Panc1 (cell line): ENCODE data around the gene CKAP4. TPM values are rescaled to one million over a fixed set of nuclear protein-coding genes. Genes with fewer than 3 reads are reported as not detected.

Experiments
- ATAC-seq: fragments of 200-7000 bp; cut with Tn5 transposase; 2 replicates; pipeline ENCODE4 v1.9.1; 2020; ENCODE audit warnings: mild to moderate bottlenecking, moderate library complexity
- BruUV-seq: library from RNA; stranded (reverse); fragments of 400-500 nt; replicated peaks from 2 replicates; lab custom pipeline; 2021; lab: Mats Ljungman, UMichigan
- CTCF ChIA-PET: fragments of 300-600 bp; sonication (Branson Sonifier 250); formaldehyde crosslinking; loops from one replicate; lab custom pipeline; 2022; ENCODE audit warnings: antibody characterized with exemption; lab: Charles Lee
- POLR2A ChIA-PET: fragments of 300-600 bp; sonication (Branson Sonifier 250); formaldehyde crosslinking; loops from one replicate; lab custom pipeline; 2022; ENCODE audit warnings: antibody characterized with exemption; lab: Charles Lee
- DNase-seq: peaks from one replicate; pipeline ENCODE4 v3.0.0-alpha.2; 2010; ENCODE audit warnings: low read depth, low spot score
- H3K27ac ChIP-seq: 2 replicates; pipeline ENCODE4 v1.5.1; 2011; ENCODE audit warnings: mild to moderate bottlenecking, low read length, inconsistent platforms
- H3K27me3 ChIP-seq: fragments of 200-500 bp; sonication (Bioruptor generic); 2 replicates; pipeline ENCODE4 v1.6.0; 2014; ENCODE audit warnings: low read length, inconsistent platforms; ENCODE audit not compliant: control insufficient read depth, insufficient read depth
- H3K36me3 ChIP-seq: fragments of 200-500 bp; sonication (Bioruptor generic); 2 replicates; pipeline ENCODE4 v1.5.1; 2014; ENCODE audit warnings: inconsistent platforms, mild to moderate bottlenecking, low read length, moderate library complexity; ENCODE audit not compliant: control insufficient read depth, insufficient read depth
- H3K4me1 ChIP-seq: 2 replicates; pipeline ENCODE4 v1.5.1; 2011; ENCODE audit warnings: inconsistent platforms, mild to moderate bottlenecking, low read length, moderate library complexity; ENCODE audit not compliant: control insufficient read depth, insufficient read depth
- H3K4me3 ChIP-seq, 2 experiments: 2 replicates each; pipeline ENCODE4 v1.5.1; 2011 to 2012; ENCODE audit warnings: low read depth in 2 of 2, low read length in 2 of 2, mild to moderate bottlenecking in 2 of 2, inconsistent platforms in 1 of 2, moderate library complexity in 1 of 2
- H3K9me3 ChIP-seq: fragments of 200-500 bp; sonication (Bioruptor generic); 2 replicates; pipeline ENCODE4 v1.5.1; 2014; ENCODE audit warnings: low read depth, mild to moderate bottlenecking, inconsistent platforms, low read length, moderate library complexity; ENCODE audit not compliant: control insufficient read depth, insufficient read depth
- POLR2AphosphoS5 ChIP-seq: IDR thresholded peaks from 2 replicates; pipeline ENCODE4 v1.6.1; 2012; ENCODE audit warnings: mild to moderate bottlenecking, low read depth, low read length, moderate library complexity
- SIN3A ChIP-seq: IDR thresholded peaks from 2 replicates; pipeline ENCODE4 v1.6.1; 2012; ENCODE audit warnings: low read depth, mild to moderate bottlenecking, low read length, moderate library complexity, borderline replicate concordance; ENCODE audit not compliant: insufficient read depth
- TCF7L2 ChIP-seq: IDR thresholded peaks from 2 replicates; pipeline ENCODE4 v1.6.1; 2011; ENCODE audit warnings: mild to moderate bottlenecking, low read depth, low read length, inconsistent platforms
- in situ Hi-C: cut with HindIII; loops from 2 replicates; pipeline ENCODE4 v1.10.0; 2016; ENCODE audit warnings: low sequenced_read_pairs, low pct_unique_long_range_greater_than_20kb
- intact Hi-C: fragments of 100-400 bp; cut with micrococcal nuclease; formaldehyde crosslinking; loops from one replicate; pipeline ENCODE4 v1.10.0; 2022; ENCODE audit not compliant: unreplicated experiment
- total RNA-seq: library from RNA; stranded (reverse); gene quantifications from one replicate; pipeline ENCODE4 v1.2.1, GENCODE V29; 2021; ENCODE audit not compliant: unreplicated experiment
- TF ChIP-seq, protein P1 (sequence below): fragments of 450-650 bp; IDR thresholded peaks from 2 replicates; pipeline ENCODE4 v1.5.1; 2017; ENCODE audit warnings: mild to moderate bottlenecking
- TF ChIP-seq, protein P2 (sequence below), 2 experiments: IDR thresholded peaks; 2 replicates each; pipeline ENCODE4 v1.6.1; 2011 to 2012; ENCODE audit warnings: low read depth in 2 of 2, control low read depth in 1 of 2, low read length in 1 of 2, mild to moderate bottlenecking in 1 of 2, moderate library complexity in 1 of 2; ENCODE audit not compliant: insufficient read depth in 1 of 2

Gene CKAP4
- total RNA-seq, 1 experiment from 2014 or later: 95.9 TPM

DNA sequence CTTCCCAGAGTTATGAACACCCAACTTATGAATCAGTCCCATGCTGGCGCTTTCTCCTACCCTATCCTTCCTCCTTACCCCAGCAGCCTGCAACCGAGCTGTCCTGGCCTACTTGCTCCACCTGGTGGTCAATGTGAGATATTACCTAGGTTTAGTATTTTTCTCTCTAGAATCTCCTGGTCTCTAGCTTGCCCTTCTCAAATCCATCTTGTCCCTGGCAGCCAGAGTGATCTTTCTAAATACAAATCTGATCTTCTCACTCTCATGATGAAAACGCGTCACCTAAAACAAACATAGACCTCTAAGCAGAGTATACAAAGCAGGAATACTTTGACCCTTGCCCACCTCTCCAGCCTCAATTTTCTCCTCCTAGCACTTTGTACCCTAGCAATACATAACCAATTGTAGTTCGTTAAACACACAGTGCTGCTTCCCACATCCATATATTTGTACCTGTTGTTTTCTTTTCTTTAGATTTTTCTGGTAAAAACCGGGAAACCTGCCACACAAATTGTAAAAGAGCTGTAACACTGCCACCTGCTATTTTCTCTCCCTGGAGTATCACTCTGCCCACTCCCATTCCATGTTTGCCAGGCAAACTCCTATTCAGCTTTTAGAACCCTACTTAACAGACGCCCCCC lies 34.8 kb upstream of the CKAP4 start:
- Histone ChIP-seq H3K27ac (no peak overlapping the region), H3K27me3 (no peaks in the 10 kb centered on the region), H3K4me3 (no peak overlapping the region), H3K4me1 (no peaks in the 10 kb centered on the region), H3K9me3 (peaks cover 2% of the 10 kb centered on the region; the same call in 1 of the 2 replicates), H3K36me3 (no peaks in the 10 kb centered on the region)
- no peak for TF ChIP-seq POLR2AphosphoS5
- TF ChIP-seq TCF7L2: no peak
- TF ChIP-seq, protein P1, sequence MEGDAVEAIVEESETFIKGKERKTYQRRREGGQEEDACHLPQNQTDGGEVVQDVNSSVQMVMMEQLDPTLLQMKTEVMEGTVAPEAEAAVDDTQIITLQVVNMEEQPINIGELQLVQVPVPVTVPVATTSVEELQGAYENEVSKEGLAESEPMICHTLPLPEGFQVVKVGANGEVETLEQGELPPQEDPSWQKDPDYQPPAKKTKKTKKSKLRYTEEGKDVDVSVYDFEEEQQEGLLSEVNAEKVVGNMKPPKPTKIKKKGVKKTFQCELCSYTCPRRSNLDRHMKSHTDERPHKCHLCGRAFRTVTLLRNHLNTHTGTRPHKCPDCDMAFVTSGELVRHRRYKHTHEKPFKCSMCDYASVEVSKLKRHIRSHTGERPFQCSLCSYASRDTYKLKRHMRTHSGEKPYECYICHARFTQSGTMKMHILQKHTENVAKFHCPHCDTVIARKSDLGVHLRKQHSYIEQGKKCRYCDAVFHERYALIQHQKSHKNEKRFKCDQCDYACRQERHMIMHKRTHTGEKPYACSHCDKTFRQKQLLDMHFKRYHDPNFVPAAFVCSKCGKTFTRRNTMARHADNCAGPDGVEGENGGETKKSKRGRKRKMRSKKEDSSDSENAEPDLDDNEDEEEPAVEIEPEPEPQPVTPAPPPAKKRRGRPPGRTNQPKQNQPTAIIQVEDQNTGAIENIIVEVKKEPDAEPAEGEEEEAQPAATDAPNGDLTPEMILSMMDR: peak; percentile 78
- BruUV-seq: no TSS peak
- in situ Hi-C loops: no loop called here
- peak; percentile 81; the same call in 1 of the 2 replicates for ATAC-seq
- no peak for DNase-seq
- intact Hi-C loops: loop anchor here (2.0 kb wide), 1 partner anchor 56 kb away; no protein-coding TSS in a partner anchor
- ChIA-PET CTCF (interaction anchor here (1.0 kb wide), 1 partner anchor 55 kb away, joined by 4 read pairs; no protein-coding TSS in a partner anchor), POLR2A (interaction anchor here (0.7 kb wide), 1 partner anchor 59 kb away, joined by 3 read pairs; no protein-coding TSS in a partner anchor)

DNA sequence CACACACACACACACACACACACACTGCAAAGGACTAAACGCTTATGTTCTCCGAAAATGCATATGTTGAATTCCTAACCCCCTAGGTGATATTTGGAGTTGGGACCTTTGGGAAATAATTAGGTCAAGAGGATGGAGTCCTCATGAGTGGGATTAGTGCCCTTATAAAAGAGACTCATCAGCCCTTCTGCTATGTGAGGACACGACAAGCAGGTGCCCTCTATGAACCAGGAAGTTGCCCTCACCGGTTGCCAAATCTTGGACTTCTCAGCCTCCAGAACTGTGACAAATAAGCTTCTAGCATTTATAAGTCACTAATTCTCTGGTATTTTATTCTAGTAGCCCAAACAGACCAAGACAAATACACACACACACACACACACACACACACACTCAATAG lies 34.0 kb upstream of the CKAP4 start:
- DNase-seq: no peak
- Histone ChIP-seq H3K27ac (no peak overlapping the region), H3K9me3 (peaks cover 2% of the 10 kb centered on the region; the same call in 1 of the 2 replicates), H3K27me3 (no peaks in the 10 kb centered on the region), H3K4me1 (no peaks in the 10 kb centered on the region), H3K4me3 (no peak overlapping the region), H3K36me3 (no peaks in the 10 kb centered on the region)
- TF ChIP-seq, protein P1: no peak
- TF ChIP-seq SIN3A (no peak), TCF7L2 (no peak), POLR2AphosphoS5 (no peak)
- TF ChIP-seq, protein P2, sequence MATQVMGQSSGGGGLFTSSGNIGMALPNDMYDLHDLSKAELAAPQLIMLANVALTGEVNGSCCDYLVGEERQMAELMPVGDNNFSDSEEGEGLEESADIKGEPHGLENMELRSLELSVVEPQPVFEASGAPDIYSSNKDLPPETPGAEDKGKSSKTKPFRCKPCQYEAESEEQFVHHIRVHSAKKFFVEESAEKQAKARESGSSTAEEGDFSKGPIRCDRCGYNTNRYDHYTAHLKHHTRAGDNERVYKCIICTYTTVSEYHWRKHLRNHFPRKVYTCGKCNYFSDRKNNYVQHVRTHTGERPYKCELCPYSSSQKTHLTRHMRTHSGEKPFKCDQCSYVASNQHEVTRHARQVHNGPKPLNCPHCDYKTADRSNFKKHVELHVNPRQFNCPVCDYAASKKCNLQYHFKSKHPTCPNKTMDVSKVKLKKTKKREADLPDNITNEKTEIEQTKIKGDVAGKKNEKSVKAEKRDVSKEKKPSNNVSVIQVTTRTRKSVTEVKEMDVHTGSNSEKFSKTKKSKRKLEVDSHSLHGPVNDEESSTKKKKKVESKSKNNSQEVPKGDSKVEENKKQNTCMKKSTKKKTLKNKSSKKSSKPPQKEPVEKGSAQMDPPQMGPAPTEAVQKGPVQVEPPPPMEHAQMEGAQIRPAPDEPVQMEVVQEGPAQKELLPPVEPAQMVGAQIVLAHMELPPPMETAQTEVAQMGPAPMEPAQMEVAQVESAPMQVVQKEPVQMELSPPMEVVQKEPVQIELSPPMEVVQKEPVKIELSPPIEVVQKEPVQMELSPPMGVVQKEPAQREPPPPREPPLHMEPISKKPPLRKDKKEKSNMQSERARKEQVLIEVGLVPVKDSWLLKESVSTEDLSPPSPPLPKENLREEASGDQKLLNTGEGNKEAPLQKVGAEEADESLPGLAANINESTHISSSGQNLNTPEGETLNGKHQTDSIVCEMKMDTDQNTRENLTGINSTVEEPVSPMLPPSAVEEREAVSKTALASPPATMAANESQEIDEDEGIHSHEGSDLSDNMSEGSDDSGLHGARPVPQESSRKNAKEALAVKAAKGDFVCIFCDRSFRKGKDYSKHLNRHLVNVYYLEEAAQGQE (IDR thresholded peaks at IDR 0.05; ENCODE audit: insufficient read depth in 1 of 2, low read depth in 2 of 2, low read length in 1 of 2): no peak
- intact Hi-C loops (loop anchor here (2.0 kb wide), 1 partner anchor 55 kb away; no protein-coding TSS in a partner anchor), in situ Hi-C loops (no loop called here)
- ATAC-seq: no peak
- ChIA-PET POLR2A (no interaction called here), CTCF (interaction anchor here (1.0 kb wide), 1 partner anchor 55 kb away, joined by 4 read pairs; no protein-coding TSS in a partner anchor)
- no TSS peak for BruUV-seq
